Measurements from ENCODE around the gene CCDC8. TPM values are rescaled to one million over a fixed set of nuclear protein-coding genes. Genes with fewer than 3 reads are reported as not detected.
"Not testable (repeated sequence)": the region's sequence is repeated elsewhere in the genome, so short reads cannot be mapped to it uniquely, and the experiment has no call there.

Gene CCDC8
- total and polyA plus RNA-seq, 9 donors, result 63.9 to 95.3 (median 78.9) TPM

GRCh38 chr19:46407856-46408663 lies 5.3 kb downstream of the CCDC8 start:
- H3K27me3 ChIP-seq (ENCODE audit: control insufficient read depth, insufficient read depth, low read length), result peaks cover 24% of the 10 kb centered on the region
- H3K4me3 ChIP-seq (ENCODE audit: low read length), result peak overlapping the region; percentile 23
- peak overlapping the region; percentile 86 for H3K27ac ChIP-seq (ENCODE audit: low read length)
- H3K9me3 ChIP-seq (replicated peaks; ENCODE audit: control insufficient read depth, low read depth, low read length), result no peaks in the 10 kb centered on the region
- 19% methylated on average over 14 of the region's 23 CpGs for WGBS (ENCODE audit: insufficient coverage)
- no peak for DNase-seq
- peaks cover 81% of the 10 kb centered on the region for H3K4me1 ChIP-seq (ENCODE audit: control insufficient read depth, insufficient read depth, low read length)
- peaks cover 16% of the 10 kb centered on the region for H3K36me3 ChIP-seq (ENCODE audit: control insufficient read depth, insufficient read depth, low read length)

- 2% methylated on average over 5 of the region's 6 CpGs for WGBS (ENCODE audit: insufficient coverage)
- Histone ChIP-seq H3K36me3 (ENCODE audit: control insufficient read depth, insufficient read depth, low read length) (peaks cover 16% of the 10 kb centered on the region), H3K27ac (ENCODE audit: low read length) (peak overlapping the region; percentile 15), H3K4me1 (ENCODE audit: control insufficient read depth, insufficient read depth, low read length) (peaks cover 85% of the 10 kb centered on the region), H3K27me3 (ENCODE audit: control insufficient read depth, insufficient read depth, low read length) (peaks cover 24% of the 10 kb centered on the region), H3K4me3 (ENCODE audit: low read length) (no peak overlapping the region), H3K9me3 (replicated peaks; ENCODE audit: control insufficient read depth, low read depth, low read length) (no peaks in the 10 kb centered on the region)
- DNase-seq, result no peak
These were observed 6.4 kb downstream of the CCDC8 start for GRCh38 chr19:46406976-46407375.

DNA sequence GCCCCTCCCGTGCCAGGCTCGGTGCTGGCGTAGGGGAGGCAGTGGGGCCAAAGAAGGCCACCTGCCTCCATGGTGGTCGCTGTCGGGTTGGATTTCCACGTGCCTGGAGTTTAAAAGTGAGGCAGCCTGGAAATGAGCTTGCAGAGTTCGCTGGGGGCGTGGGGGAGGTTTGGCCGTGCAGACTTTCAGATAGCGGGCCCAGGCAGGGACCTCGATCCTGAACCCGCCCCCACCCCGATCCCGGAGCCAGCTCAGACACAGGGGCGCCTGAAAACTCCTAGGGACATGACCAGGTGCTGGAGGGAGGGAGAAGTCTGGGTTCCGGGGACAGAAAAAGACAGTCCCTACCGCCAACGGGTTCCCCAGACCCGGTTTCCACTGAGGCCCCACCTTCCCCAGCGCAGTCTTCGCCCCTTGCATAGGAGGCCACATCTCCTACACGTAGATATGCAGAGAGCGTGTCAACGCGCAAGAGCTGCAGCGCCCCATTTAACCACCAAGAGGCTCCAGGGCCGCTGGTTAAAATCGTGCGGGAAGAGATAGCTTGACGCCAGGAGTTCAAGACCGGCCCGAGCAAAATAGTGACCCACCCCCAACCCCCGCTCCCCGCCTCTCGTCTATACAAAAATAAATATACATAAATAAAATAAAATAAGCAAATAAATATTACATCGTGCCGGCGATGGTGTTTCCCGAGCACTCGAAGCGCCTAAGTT lies 8.5 kb downstream of the CCDC8 start:
- 9% methylated on average over 22 of the region's 41 CpGs for WGBS (ENCODE audit: insufficient coverage)
- Histone ChIP-seq H3K27me3 (ENCODE audit: control insufficient read depth, insufficient read depth, low read length) (peaks cover 24% of the 10 kb centered on the region), H3K36me3 (ENCODE audit: control insufficient read depth, insufficient read depth, low read length) (no peaks in the 10 kb centered on the region), H3K27ac (ENCODE audit: low read length) (peak overlapping the region; percentile 82), H3K9me3 (replicated peaks; ENCODE audit: control insufficient read depth, low read depth, low read length) (no peaks in the 10 kb centered on the region), H3K4me1 (ENCODE audit: control insufficient read depth, insufficient read depth, low read length) (peaks cover 70% of the 10 kb centered on the region), H3K4me3 (ENCODE audit: low read length) (peak overlapping the region; percentile 41)
- peak; percentile 87 for DNase-seq

- Histone ChIP-seq H3K27me3 (ENCODE audit: control insufficient read depth, insufficient read depth, low read length) (peaks cover 24% of the 10 kb centered on the region), H3K4me3 (ENCODE audit: low read length) (peak overlapping the region; percentile 41), H3K36me3 (ENCODE audit: control insufficient read depth, insufficient read depth, low read length) (no peaks in the 10 kb centered on the region), H3K9me3 (replicated peaks; ENCODE audit: control insufficient read depth, low read depth, low read length) (no peaks in the 10 kb centered on the region), H3K27ac (ENCODE audit: low read length) (peak overlapping the region; percentile 82), H3K4me1 (ENCODE audit: control insufficient read depth, insufficient read depth, low read length) (peaks cover 63% of the 10 kb centered on the region)
- WGBS (ENCODE audit: insufficient coverage), result 2% methylated on average over 36 of the region's 36 CpGs
- peak; percentile 91 for DNase-seq
These were observed 9.2 kb downstream of the CCDC8 start for GRCh38 chr19:46404055-46404752.

DNA sequence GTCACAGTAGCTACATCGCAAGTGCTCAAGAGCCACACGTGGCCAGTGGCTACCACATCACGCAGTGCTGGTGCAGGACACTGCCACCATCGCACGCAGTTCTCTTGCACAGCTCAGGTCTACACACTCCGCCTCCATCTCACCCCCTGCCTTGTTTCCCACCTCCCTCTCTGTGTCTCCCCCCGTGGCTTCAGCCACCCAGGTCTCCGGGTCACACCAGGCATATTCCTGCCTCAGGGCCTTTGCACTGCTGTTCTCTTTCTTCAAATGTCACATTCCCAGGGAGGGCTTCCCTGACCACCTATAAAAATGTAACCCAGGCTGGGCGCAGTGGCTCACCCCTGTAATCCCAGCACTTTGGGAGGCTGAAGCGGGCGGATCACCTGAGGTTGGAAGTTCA lies 10.6 kb downstream of the CCDC8 start:
- peaks cover 51% of the 10 kb centered on the region for H3K4me1 ChIP-seq (ENCODE audit: control insufficient read depth, insufficient read depth, low read length)
- H3K27ac ChIP-seq (ENCODE audit: low read length), result no peak overlapping the region
- no peak for DNase-seq
- H3K9me3 ChIP-seq (replicated peaks; ENCODE audit: control insufficient read depth, low read depth, low read length), result no peaks in the 10 kb centered on the region
- H3K4me3 ChIP-seq (ENCODE audit: low read length), result no peak overlapping the region
- H3K27me3 ChIP-seq (ENCODE audit: control insufficient read depth, insufficient read depth, low read length), result peaks cover 20% of the 10 kb centered on the region
- 83% methylated on average over 9 of the region's 11 CpGs for WGBS (ENCODE audit: insufficient coverage)
- H3K36me3 ChIP-seq (ENCODE audit: control insufficient read depth, insufficient read depth, low read length), result no peaks in the 10 kb centered on the region

DNA sequence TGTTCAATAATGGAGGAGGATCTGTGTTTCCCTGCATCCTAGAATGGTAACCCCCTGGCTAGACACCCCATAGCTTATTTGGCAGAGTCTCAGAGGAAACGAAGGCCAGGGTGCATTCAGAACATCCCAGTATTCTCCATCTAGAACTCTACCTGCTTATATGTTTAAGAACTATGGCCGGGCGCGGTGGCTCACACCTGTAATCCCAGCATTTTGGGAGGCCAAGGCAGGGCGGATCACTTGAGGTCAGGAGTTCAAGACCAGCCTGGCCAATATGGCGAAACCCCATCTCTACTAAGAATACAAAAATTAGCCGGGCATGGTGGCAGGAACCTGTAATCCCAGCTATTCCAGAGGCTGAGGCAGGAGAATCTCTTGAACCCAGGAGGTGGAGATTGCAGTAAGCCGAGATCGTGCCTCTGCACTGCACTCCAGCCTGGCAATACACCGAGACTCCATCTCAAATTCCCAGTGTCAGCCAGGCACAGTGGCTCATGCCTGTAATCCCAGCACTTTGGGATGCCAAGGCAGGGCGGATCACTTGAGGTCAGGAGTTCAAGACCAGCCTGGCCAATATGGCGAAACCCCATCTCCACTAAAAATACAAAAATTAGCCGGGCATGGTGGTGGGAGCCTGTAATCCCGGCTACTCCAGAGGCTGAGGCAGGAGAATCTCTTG lies 15.4 kb downstream of the CCDC8 start:
- not testable (repeated sequence) for H3K27ac ChIP-seq (ENCODE audit: low read length); H3K27me3 ChIP-seq (ENCODE audit: control insufficient read depth, insufficient read depth, low read length); DNase-seq; H3K4me3 ChIP-seq (ENCODE audit: low read length); H3K9me3 ChIP-seq (replicated peaks; ENCODE audit: control insufficient read depth, low read depth, low read length)
- Histone ChIP-seq H3K36me3 (ENCODE audit: control insufficient read depth, insufficient read depth, low read length) (peaks cover 10% of the 10 kb centered on the region), H3K4me1 (ENCODE audit: control insufficient read depth, insufficient read depth, low read length) (peaks cover 26% of the 10 kb centered on the region)
- WGBS (ENCODE audit: insufficient coverage), result 88% methylated on average over 6 of the region's 14 CpGs

DNA sequence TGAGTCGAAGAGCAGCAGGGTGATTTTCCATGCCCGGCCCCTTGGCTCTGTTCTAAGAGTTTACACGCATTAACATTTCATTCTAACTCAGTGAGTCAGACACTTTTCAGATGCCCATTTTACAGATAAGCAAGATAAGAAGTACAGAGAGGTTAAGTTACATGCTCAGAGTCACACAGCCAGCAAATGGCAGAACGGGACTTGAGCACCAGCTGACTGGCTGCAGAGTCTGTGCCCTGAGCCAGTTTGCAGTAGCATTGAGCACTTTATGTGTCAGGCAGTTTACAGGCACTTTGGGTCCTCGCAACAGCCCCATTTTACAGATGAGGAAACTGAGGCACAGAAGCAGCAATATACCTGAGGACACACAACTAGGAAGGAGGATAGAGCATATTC lies 19.0 kb downstream of the CCDC8 start:
- peaks cover 2% of the 10 kb centered on the region for H3K9me3 ChIP-seq (replicated peaks; ENCODE audit: control insufficient read depth, low read depth, low read length)
- peaks cover 32% of the 10 kb centered on the region for H3K36me3 ChIP-seq (ENCODE audit: control insufficient read depth, insufficient read depth, low read length)
- peaks cover 31% of the 10 kb centered on the region for H3K4me1 ChIP-seq (ENCODE audit: control insufficient read depth, insufficient read depth, low read length)
- H3K4me3 ChIP-seq (ENCODE audit: low read length), result no peak overlapping the region
- 90% methylated on average over 2 of the region's 5 CpGs for WGBS (ENCODE audit: insufficient coverage)
- H3K27me3 ChIP-seq (ENCODE audit: control insufficient read depth, insufficient read depth, low read length), result no peaks in the 10 kb centered on the region
- no peak for DNase-seq
- no peak overlapping the region for H3K27ac ChIP-seq (ENCODE audit: low read length)

DNA sequence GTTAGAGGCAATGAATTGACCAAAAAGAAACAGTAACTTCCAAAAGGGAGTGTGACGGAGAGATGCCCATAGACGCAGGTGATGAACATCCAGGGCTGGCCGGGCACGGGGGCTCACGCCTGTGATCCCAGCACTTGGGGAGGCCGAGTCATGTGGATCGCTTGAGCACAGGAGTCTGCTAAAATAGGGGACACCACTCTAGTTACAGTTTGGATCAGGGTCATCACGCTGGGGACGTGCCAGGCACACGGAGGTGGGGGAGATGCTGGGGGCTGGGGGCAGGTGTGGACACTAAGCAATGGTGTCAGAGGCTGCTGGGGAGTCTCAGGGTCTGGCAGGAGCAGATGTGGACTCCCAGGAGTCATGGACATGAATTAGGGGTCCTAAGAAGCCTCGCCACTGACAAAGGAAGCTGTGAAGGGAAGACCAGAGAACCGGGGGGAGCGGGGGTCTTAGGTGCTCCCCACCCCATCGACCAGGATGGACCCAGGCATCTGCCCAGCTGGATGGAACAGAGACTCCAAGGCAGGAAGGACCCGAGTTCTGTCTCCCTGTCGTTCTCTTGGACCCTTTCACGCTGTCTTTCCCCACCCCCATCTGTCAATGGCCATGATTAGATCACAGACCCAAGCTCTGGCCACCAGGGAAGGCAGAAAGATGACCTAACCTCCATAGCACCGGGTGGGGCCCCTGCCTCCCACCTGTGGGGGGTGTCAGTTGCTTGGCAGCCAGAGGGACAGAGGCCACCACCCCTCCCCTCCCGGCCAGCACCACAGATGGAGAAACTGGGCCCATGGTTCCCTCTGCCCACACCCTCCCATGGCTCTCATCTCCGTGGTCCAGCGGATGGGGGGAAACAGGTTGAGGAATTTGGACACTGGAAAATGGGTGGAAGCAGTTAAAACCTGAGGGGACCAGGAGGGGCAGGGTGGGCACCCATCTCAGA lies 19.6 kb downstream of the CCDC8 start:
- 69% methylated on average over 15 of the region's 21 CpGs for WGBS (ENCODE audit: insufficient coverage)
- DNase-seq, result no peak
- H3K4me3 ChIP-seq (ENCODE audit: low read length), result no peak overlapping the region
- peaks cover 35% of the 10 kb centered on the region for H3K36me3 ChIP-seq (ENCODE audit: control insufficient read depth, insufficient read depth, low read length)
- peak overlapping the region; percentile 69 for H3K27ac ChIP-seq (ENCODE audit: low read length)
- no peaks in the 10 kb centered on the region for H3K27me3 ChIP-seq (ENCODE audit: control insufficient read depth, insufficient read depth, low read length)
- peaks cover 31% of the 10 kb centered on the region for H3K4me1 ChIP-seq (ENCODE audit: control insufficient read depth, insufficient read depth, low read length)
- peaks cover 3% of the 10 kb centered on the region for H3K9me3 ChIP-seq (replicated peaks; ENCODE audit: control insufficient read depth, low read depth, low read length)

DNA sequence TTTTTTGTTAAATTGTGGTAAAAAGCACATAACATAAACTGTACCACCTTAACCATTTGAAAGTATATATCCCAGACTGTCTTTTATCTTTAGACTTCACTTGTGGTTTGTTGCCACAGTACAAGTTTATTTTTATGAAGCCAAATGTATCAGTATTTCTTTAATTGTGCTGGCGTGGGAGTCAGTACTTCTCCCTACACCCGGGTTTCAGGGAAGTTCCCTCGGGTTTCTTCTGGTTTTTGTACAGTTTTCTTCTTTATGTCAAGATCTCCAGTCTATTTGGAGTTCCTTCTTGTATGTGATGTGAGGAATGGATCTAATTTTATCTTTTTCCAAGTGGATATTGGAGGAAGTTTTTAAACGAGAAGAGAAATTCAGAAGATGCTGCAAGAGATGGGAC lies 20.5 kb downstream of the CCDC8 start:
- H3K4me3 ChIP-seq (ENCODE audit: low read length), result no peak overlapping the region
- no peaks in the 10 kb centered on the region for H3K27me3 ChIP-seq (ENCODE audit: control insufficient read depth, insufficient read depth, low read length)
- H3K36me3 ChIP-seq (ENCODE audit: control insufficient read depth, insufficient read depth, low read length), result peaks cover 44% of the 10 kb centered on the region
- no CpG with 5 or more reads among the region's 4 CpGs for WGBS (ENCODE audit: insufficient coverage)
- H3K4me1 ChIP-seq (ENCODE audit: control insufficient read depth, insufficient read depth, low read length), result peaks cover 31% of the 10 kb centered on the region
- H3K27ac ChIP-seq (ENCODE audit: low read length), result peak overlapping the region; percentile 69
- no peak for DNase-seq
- peaks cover 3% of the 10 kb centered on the region for H3K9me3 ChIP-seq (replicated peaks; ENCODE audit: control insufficient read depth, low read depth, low read length)

Measured in muscle of leg (tissue), 11 donors.